ENCODE results near the gene PGAP6.

PGAP6 gene

GRCh38 chr16:375212-375611 is 6.6 kb downstream of the PGAP6 start:
- no peak for TF ChIP-seq CTCF (IDR thresholded peaks at IDR 0.05)
- Histone ChIP-seq H3K4me3 (no peak overlapping the region), H3K4me1 (peaks cover 0 to 20% (median 13%) of the 10 kb centered on the region in 4 donors), H3K27ac (no peak overlapping the region), H3K9me3 (no peaks in the 10 kb centered on the region), H3K27me3 (no peaks in the 10 kb centered on the region), H3K36me3 (peaks cover 16 to 65% (median 52%) of the 10 kb centered on the region in 3 donors)
- intact Hi-C loops (cut with DNase I; ENCODE audit: low total_unique reads), result no loop called here
- DNase-seq, result no peak

DNA sequence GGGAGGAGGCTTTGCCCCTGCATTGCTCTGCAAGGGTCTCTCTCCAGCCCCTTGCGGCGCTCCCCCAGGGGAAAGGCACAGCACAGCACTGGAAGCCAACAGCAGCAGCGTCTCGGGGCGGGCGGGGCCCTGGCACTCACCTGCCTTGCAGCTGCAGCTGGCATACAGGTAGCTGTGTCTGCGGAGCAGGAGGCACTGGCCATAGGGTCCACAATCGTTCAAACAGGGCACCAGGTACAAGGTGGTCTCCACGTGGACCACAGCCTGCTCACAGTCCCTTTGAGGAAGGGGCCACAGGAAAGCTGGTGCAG is 7.2 kb downstream of the PGAP6 start:
- TF ChIP-seq CTCF (IDR thresholded peaks at IDR 0.05), result no peak
- DNase-seq, result no peak
- Histone ChIP-seq H3K9me3 (no peaks in the 10 kb centered on the region), H3K36me3 (peaks cover 16 to 67% (median 52%) of the 10 kb centered on the region in 3 donors), H3K4me3 (no peak overlapping the region), H3K27ac (no peak overlapping the region), H3K27me3 (no peaks in the 10 kb centered on the region), H3K4me1 (peaks cover 5 to 19% (median 16%) of the 10 kb centered on the region in 4 donors)
- intact Hi-C loops (cut with DNase I; ENCODE audit: low total_unique reads), result no loop called here

GRCh38 chr16:373848-374615 is 7.7 kb downstream of the PGAP6 start:
- H3K9me3 ChIP-seq, result no peaks in the 10 kb centered on the region
- peaks cover 6 to 19% (median 17%) of the 10 kb centered on the region in 4 donors for H3K4me1 ChIP-seq
- TF ChIP-seq CTCF (IDR thresholded peaks at IDR 0.05), result no peak
- H3K27ac ChIP-seq, result no peak overlapping the region
- no peak for DNase-seq
- no peaks in the 10 kb centered on the region for H3K27me3 ChIP-seq
- intact Hi-C loops (cut with DNase I; ENCODE audit: low total_unique reads), result no loop called here
- peaks cover 16 to 72% (median 52%) of the 10 kb centered on the region in 3 donors for H3K36me3 ChIP-seq
- H3K4me3 ChIP-seq, result no peak overlapping the region

DNA sequence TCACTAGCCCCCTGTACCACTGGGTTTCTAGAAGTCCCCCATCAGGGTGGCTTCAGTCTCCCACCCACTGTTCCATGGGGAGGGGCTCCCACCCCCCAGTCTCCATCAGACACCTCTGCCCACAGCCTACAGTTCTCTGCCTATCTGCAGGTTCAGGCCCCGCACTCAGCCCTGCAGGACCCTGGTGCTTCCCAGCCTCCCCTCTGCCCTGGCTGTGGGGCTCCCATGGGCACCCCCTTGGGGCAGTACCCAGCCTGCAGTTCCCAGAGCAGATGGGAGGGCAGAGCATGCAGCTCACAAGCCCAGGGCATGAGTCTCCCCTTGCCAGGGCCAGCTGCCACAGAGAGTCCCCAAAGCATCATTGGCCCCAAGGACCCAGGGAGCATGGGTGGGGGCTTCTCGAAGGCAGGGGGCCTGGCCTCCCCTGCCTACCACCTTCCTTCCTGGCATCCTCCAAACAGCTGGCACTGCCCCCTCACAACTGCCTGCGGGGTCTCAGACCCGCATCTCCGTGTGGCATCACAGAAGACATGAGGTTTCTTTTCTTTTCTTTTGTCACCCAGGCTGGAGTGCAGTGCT is 8.7 kb downstream of the PGAP6 start:
- H3K27me3 ChIP-seq, result no peaks in the 10 kb centered on the region
- H3K4me3 ChIP-seq, result no peak overlapping the region
- no peaks in the 10 kb centered on the region for H3K9me3 ChIP-seq
- H3K4me1 ChIP-seq, result peaks cover 6 to 19% (median 16%) of the 10 kb centered on the region in 4 donors
- no peak for DNase-seq
- no peak for TF ChIP-seq CTCF (IDR thresholded peaks at IDR 0.05)
- intact Hi-C loops (cut with DNase I; ENCODE audit: low total_unique reads), result no loop called here
- no peak overlapping the region for H3K27ac ChIP-seq
- peaks cover 24 to 82% (median 61%) of the 10 kb centered on the region in 3 donors for H3K36me3 ChIP-seq

DNA sequence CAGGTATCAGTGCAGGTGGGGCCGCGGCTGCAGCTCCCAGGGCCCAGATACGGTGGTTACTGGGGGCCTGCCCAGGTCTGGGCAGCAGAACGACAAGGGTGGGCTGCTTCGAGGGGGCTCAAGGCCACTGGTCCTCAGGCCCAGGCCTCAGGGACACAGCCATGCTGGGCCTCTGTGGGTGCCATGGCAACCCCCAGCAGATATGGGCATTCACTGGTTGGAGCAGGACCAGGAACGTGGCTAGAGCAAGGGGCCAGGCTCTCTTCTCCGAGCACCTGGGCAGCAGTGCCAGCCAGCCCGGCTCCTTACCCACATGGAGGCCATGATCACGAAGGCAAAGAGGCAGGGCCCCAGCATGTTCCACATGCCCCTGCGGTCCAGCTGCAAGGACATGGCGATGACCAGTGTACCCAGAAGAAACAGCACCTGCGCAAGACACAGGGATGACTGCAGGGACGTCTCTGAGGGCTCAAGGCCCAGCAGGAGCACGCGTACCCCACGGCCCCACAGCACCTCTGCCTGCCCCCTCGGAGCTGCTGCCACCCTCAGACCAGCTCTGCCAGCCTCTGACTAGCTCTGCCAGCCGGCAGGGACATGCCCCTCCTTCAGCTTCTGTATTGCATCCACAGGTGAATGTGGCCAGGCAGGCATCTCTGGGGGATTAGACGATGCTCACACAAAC is 9.3 kb downstream of the PGAP6 start:
- TF ChIP-seq CTCF (IDR thresholded peaks at IDR 0.05), result no peak
- Histone ChIP-seq H3K36me3 (peaks cover 30 to 84% (median 66%) of the 10 kb centered on the region in 3 donors), H3K27me3 (no peaks in the 10 kb centered on the region), H3K9me3 (no peaks in the 10 kb centered on the region), H3K27ac (no peak overlapping the region), H3K4me3 (no peak overlapping the region), H3K4me1 (peaks cover 6 to 19% (median 16%) of the 10 kb centered on the region in 4 donors)
- intact Hi-C loops (cut with DNase I; ENCODE audit: low total_unique reads), result no loop called here
- DNase-seq, result no peak
